Measurements from ENCODE around the gene CFAP45.

The CFAP45 gene

DNA sequence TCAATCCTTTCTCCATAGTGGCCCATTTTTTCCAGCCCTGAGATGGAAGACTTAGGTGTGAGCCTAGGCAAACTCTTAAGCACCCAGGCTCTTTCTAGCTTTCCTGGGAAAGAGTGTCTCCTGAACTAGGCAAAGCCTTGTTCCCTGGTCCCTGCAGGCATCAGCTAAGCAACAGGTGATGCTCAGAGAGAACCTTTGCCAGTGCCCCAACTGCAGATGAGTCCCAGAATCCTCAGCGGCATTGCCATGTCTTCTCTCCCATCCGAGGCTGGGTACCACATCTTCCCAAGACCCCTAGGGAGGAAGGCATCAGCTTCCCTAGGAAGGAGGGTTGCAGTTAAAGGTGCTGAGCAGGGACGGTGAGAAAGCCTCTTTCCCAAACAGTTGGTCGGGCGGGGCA lies 29.3 kb downstream of the CFAP45 start:
- DNase-seq = no peak

DNA sequence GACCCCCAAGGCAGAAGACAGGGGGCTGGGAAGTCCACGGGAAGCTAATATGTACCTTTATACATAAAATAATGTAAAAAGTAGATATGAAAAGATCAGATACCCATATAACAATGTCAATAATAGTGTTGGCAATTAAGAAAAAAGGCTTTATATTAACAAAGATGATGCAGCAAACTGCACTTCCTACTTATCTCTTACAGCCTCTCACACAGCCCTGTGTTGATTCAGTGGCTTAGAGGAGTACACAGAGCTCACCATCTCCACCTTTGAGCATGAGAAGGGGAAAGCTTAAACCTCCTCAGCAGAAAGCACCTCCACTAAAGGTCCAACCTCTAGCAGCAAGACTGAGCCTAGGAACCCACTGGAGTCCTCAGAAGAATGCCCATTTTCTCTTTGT lies 30.4 kb downstream of the CFAP45 start:
- DNase-seq = no peak

- DNase-seq = no peak
Measured at GRCh38 chr1:159869173-159869572, 30.8 kb downstream of the CFAP45 start.

- DNase-seq = no peak
Measured at GRCh38 chr1:159868766-159869165, 31.2 kb downstream of the CFAP45 start.

DNA sequence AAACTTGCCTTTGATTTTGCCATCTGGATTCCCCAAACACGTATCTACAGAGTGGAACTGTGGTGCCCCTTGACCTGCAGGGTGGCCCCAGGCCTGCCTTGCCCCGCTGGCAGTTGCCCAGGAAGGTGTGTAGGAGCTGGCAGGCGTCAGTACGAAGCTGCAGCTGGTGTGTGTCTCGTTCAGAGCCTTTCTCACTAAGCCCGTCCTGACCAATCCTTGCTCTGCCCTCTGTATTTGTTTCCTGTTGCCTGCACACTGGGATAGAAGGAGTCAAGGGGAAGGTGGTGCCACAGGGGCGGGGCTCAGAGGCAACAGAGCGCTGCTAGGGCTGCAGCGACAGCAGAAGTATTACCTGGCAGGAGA lies 32.3 kb downstream of the CFAP45 start:
- peak; percentile 90 for DNase-seq

GRCh38 chr1:159866905-159867663 lies 32.9 kb downstream of the CFAP45 start:
- DNase-seq = no peak

DNA sequence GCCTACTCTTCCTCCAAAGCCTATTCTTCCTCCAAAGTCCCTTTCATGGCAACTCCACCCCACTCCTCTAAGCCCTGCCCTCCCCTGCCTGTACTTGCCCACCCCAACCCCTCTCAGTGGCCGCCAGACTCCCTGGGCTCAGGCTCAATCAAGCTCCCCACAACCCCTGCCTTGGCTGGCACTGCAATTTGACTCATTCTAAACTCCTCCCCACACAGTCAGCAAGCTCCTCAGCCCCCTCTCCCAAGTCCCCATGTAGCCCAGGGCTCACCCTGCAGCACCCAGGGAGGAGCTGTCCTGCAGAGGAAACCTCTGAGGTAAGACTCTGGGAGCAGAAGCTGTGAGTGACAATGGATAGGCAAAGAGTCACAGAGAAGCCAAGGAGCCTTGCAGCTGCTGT lies 33.9 kb downstream of the CFAP45 start:
- DNase-seq = no peak

DNA sequence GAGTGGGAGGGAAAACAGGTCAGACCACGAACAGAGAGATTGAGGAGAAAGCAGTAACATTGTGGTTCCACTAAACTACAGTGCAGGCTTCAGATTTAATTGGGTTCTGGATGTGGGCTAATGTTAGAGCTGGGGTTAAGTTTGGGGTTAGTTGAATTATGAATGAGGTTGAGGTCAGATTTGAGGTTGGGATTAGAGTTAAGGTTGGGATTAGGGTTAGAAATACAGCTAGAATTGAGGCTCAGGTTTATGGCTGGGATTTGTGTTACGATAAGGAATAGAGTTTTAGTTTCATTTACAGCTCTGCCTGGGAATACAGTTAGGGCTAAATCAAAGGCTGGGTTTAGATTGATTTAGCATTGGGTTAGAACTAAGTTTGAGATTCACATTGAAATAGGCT lies 35.7 kb downstream of the CFAP45 start:
- DNase-seq = no peak

DNA sequence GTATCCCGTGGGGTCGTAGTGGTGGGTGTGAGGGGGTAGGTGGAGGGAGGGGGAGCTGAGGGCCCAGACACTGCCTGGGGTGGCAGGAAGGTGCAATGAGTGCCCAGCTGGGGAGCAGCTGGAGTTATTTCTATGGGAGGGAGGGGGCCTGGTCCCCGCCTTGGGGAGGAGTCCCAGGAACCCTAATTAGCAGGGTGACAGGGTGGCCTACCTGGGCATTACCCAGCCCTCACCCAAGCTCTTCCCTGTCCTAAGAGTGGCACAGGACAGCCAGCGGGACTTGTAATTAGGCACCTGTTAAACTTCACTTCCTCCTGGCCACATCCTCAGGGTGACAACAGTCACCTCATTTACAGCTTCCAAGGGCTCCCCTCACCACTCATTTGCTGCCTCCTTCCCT lies 37.4 kb downstream of the CFAP45 start, which contains the start of gene VSIG8:
Gene VSIG8, minus strand, starts transcription at position 101 of the 400 bp plus-strand sequence. CDS start 136 bp downstream, outside the sequence.
- no peak for DNase-seq

GRCh38 chr1:159862031-159862430 lies 37.9 kb downstream of the CFAP45 start:
- DNase-seq = no peak

- no peak for DNase-seq
Measured at GRCh38 chr1:159861218-159861617, 38.7 kb downstream of the CFAP45 start.

DNA sequence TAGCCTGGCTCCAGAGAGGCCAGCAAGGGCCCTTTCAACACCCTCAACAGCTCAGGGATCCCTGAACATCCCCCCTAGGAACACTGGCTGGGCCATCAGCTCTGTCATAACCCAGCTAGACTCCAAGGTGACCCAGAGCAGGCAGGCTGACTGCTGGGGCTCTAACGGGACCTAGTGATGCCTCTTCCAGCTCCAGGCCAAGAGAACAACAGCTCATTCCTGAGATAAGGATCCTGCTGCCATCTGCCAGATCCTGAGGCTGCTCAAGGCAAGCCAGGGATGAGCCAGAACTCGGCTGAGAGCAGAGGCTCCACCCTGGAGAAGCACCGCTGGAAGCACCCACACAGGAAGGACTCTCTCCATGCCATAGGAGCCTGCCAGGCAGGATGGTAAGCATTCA lies 39.5 kb downstream of the CFAP45 start:
- DNase-seq = no peak

- DNase-seq = no peak
Measured at GRCh38 chr1:159859767-159860322, 40.1 kb downstream of the CFAP45 start.

DNA sequence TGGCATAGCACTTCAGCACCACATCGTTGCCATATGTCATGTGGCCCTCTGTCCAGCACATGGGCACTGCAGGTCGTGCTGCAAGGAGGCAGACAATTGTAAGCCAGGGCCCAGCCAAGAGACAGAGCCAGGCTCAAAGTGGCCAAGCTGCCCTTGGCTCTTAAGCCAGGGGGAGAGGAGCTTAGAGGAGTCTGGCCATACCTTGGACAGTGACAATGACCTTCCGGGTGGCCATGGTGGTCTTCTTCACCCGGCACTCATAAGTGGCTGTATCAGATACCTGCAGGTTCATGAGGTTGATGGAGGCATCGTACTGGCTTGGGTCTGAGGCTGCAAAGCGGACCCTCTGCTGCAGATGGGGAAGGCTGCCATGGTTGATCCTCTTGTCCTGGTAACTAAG lies 42.1 kb downstream of the CFAP45 start:
- DNase-seq = no peak

DNA sequence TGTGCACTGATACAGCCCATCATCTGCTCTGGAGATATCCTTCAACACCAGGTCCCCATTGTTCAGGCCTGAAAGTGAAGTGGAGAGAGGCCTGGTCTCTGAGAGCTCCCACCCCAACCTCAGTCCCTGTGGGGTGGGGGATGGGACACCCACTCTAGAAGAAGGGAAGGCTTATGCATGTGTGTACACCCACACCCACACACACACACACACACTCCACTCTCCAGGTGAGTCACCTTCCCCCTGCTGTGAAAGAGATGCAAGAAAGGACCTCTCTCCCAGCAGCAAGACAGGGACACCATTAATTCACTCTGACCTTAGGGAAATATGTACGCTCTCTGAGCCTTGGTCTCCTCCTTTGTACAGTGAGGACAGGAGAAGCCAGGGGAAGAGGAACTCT lies 43.4 kb downstream of the CFAP45 start:
- no peak for DNase-seq

- no peak for DNase-seq
Measured at GRCh38 chr1:159855709-159856108, 44.3 kb downstream of the CFAP45 start.

DNA sequence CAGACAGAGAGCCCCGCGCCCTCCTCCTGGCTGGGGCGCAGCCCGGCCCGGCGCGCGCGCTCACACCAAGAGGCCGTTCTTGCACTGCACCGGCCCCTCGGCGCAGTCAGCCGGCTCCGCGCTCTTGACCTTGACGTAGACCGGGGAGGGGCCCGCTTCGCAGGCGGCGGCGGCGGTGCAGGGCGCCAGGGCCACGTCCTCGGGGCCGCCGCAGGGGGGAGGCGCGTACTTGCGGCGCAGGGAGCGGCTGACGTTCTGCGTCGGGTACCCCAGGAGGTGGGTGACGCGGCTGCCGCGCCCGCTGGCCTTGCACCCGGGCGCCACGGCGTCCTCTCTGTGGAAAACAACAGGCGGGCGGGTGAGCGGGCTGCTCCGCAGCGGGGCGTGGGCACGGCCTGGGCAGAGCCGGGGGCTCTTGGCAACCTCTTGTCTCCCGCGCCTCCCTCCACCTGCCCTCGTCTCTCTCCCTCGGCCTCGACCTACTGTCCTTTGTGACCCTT lies 45.2 kb downstream of the CFAP45 start:
- DNase-seq = peak; percentile 70

GRCh38 chr1:159854116-159854692 lies 45.8 kb downstream of the CFAP45 start:
- DNase-seq = peak; percentile 68

- DNase-seq = peak; percentile 58
Measured at GRCh38 chr1:159853417-159854115, 46.4 kb downstream of the CFAP45 start.

DNA sequence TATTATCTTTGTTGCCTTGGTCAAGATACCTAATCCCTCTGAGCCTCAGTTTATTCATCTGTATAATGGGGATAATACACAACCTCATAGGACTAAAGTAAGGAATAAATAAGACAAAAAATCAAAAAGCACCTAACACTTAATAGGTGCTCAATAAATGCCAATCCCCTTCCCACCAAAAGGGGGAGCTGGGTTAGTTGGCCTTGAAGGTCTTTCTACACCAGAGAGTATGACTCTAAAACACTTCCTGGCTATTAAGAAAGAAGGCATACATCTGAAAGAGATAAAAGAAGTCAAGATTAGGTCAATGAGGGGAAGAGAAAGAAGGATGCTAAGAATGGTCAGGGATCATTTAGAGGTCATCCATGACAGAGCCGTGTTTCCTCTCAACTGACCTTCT lies 48.6 kb downstream of the CFAP45 start:
- DNase-seq = no peak

DNA sequence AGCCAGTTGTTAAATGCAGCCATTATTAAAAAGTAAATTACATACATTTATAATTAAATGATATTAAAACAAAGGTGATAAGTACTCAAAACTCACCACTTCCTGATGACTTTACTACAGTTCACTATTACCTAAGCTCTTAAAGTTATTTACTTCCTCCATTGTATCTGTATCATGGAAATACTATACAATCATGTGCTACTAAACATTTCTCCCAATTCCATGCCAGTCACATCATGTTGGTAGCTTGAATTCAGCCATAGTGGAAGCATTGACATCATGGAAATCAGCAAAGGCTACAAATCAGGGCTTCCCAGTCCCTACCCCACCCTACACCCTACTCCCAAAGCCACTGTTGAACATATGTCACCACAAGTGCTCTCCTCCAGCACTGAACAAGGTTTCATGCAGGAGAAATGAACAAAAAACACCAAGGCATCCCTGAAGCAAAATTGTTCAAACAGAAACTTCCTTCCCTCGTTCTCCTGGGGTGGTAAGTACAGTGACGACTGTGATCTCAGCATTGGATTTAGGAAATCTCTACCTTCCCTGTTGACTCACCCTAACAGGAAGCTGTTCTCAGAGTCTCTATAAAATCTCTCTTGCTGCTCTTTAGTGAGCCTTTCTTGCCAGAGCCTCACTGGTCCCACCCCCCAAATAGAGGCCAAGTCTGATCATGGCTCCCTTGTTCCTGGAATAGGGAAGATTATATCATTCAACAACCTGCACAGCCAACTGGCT lies 50.2 kb downstream of the CFAP45 start:
- no peak for DNase-seq

DNA sequence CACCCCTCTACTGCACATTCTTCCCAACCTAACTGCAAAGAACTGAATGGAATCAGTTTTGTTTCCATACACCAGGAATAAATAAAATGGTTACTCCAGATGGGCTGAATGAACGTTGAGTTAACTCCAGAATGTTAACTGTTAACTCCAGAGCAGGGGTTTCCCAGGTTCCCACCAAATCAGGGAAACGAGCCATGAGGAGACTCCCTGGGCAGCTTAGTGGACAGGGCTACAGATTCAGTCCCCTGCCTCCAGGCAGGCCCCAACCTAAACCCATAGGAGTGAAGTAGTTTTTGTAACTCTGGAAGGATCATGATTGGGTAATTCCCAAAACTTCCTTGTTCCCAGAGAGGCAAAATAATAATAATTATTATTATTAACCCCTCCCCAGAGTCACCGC lies 51.6 kb downstream of the CFAP45 start:
- no peak for DNase-seq

- no peak for DNase-seq
Measured at GRCh38 chr1:159847231-159847630, 52.7 kb downstream of the CFAP45 start.
